ENCODE measurements around the gene IGHMBP2. TPM values are rescaled to one million over a fixed set of nuclear protein-coding genes. Genes with fewer than 3 reads are reported as not detected.

The IGHMBP2 gene
- total RNA-seq, 1 experiment from 2014 or later: 27.8 TPM

- CTCF ChIA-PET: no interaction called here
- in situ Hi-C loops (cut with HindIII; ENCODE audit: low pct_unique_long_range_greater_than_20kb, low sequenced_read_pairs) (no loop called here), intact Hi-C loops (cut with micrococcal nuclease; ENCODE audit: unreplicated experiment) (no loop called here)
- ATAC-seq: peak; percentile 88
- DNase-seq (ENCODE audit: low read depth, low spot score): no peak
- Histone ChIP-seq H3K4me1 (ENCODE audit: control insufficient read depth, insufficient read depth, low read length) (no peaks in the 10 kb centered on the region), H3K36me3 (ENCODE audit: control insufficient read depth, insufficient read depth, low read length) (no peaks in the 10 kb centered on the region), H3K4me3 (ENCODE audit: low read depth in 2 of 2, low read length in 2 of 2) (no peak overlapping the region), H3K27me3 (ENCODE audit: control insufficient read depth, insufficient read depth, low read length) (peaks cover 6% of the 10 kb centered on the region; the same call in 1 of the 2 replicates), H3K27ac (ENCODE audit: low read length) (no peak overlapping the region), H3K9me3 (ENCODE audit: control insufficient read depth, insufficient read depth, low read depth, low read length) (no peaks in the 10 kb centered on the region)
- no TSS peak for BruUV-seq (replicated peaks)
- TF ChIP-seq POLR2AphosphoS5 (IDR thresholded peaks at IDR 0.05; ENCODE audit: low read depth, low read length) (no peak), SIN3A (IDR thresholded peaks at IDR 0.05; ENCODE audit: borderline replicate concordance, insufficient read depth, low read depth, low read length) (no peak), REST (IDR thresholded peaks at IDR 0.05; ENCODE audit: insufficient read depth in 1 of 2, low read depth in 2 of 2, low read length in 1 of 2) (no peak), TCF7L2 (IDR thresholded peaks at IDR 0.05; ENCODE audit: low read depth, low read length) (no peak), CTCF (IDR thresholded peaks at IDR 0.05) (no peak)
- POLR2A ChIA-PET: no interaction called here
Measured at GRCh38 chr11:68974421-68975194, 70.9 kb downstream of the IGHMBP2 start.

GRCh38 chr11:68976095-68976494 is 72.4 kb downstream of the IGHMBP2 start:
- Histone ChIP-seq H3K9me3 (ENCODE audit: control insufficient read depth, insufficient read depth, low read depth, low read length) (no peaks in the 10 kb centered on the region), H3K4me3 (ENCODE audit: low read depth in 2 of 2, low read length in 2 of 2) (no peak overlapping the region), H3K4me1 (ENCODE audit: control insufficient read depth, insufficient read depth, low read length) (no peaks in the 10 kb centered on the region), H3K27me3 (ENCODE audit: control insufficient read depth, insufficient read depth, low read length) (no peaks in the 10 kb centered on the region; the same call in 1 of the 2 replicates), H3K36me3 (ENCODE audit: control insufficient read depth, insufficient read depth, low read length) (no peaks in the 10 kb centered on the region), H3K27ac (ENCODE audit: low read length) (no peak overlapping the region)
- no peak for DNase-seq (ENCODE audit: low read depth, low spot score)
- TF ChIP-seq CTCF (IDR thresholded peaks at IDR 0.05) (no peak), TCF7L2 (IDR thresholded peaks at IDR 0.05; ENCODE audit: low read depth, low read length) (no peak), SIN3A (IDR thresholded peaks at IDR 0.05; ENCODE audit: borderline replicate concordance, insufficient read depth, low read depth, low read length) (no peak), POLR2AphosphoS5 (IDR thresholded peaks at IDR 0.05; ENCODE audit: low read depth, low read length) (no peak), REST (IDR thresholded peaks at IDR 0.05; ENCODE audit: insufficient read depth in 1 of 2, low read depth in 2 of 2, low read length in 1 of 2) (no peak)
- in situ Hi-C loops (cut with HindIII; ENCODE audit: low pct_unique_long_range_greater_than_20kb, low sequenced_read_pairs) (no loop called here), intact Hi-C loops (cut with micrococcal nuclease; ENCODE audit: unreplicated experiment) (no loop called here)
- ATAC-seq: no peak
- CTCF ChIA-PET: no interaction called here
- BruUV-seq (replicated peaks): no TSS peak
- POLR2A ChIA-PET: no interaction called here

All from Panc1 (cell line).